HT1080 (cell line): ENCODE measurements around the gene RANBP1. TPM values are rescaled to one million over a fixed set of nuclear protein-coding genes. Genes with fewer than 3 reads are reported as not detected.

ENCODE experiments used
- DNase-seq: peaks from one replicate; pipeline ENCODE4 v3.0.0-alpha.2; 2015; ENCODE audit warnings: low read depth
- total RNA-seq: library from RNA; depleted of rRNA; stranded (reverse); fragments of >200 nt; shearing (Covaris generic); gene quantifications from 2 replicates; pipeline ENCODE4 v1.2.3, GENCODE V29; 2014

The RANBP1 gene
- total RNA-seq, 1 experiment from 2014 or later = 801 TPM

- DNase-seq = no peak
Observed at GRCh38 chr22:20107471-20107901, 8.4 kb upstream of the RANBP1 start.

DNA sequence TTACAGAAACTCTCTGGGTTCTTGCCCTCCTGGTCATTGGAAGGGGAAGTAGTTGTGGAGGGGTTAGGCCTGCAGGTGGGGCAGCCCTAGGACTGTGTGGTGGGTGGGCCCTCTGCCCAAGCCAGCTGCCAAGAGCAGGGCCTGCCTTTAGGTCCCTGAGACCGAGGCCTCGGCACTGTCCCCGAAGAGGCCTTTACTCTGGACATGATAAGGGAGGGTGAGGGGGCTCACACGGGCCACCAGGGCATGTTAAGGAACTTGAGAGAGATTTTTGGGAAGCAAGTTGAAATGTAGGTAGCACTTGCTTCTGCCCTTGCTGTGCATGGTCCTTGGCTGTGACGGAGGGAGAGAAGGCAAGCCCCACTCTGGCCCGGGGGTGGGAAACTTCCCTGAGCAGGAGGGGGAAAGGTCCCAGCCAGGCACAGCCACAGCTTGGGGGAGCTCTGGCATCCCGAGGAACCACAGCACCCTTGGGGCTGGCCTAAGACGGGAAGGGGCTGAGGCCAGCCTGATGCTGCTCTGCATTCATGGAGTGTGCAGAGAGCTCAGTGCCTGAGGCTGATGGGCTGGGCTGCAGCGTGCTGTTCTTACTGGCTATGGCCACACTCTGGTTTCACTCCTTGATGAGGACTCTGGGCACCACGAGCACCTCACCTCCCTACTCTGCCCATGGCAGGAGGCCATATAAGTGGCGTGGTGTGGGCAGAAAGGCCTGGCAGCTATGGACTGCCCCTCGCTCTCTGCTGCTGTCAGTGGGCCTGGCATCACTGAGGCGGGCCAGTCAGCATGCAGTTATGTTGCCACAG, 7.8 kb upstream of the RANBP1 start:
- DNase-seq = no peak

- DNase-seq = no peak
Observed at GRCh38 chr22:20108757-20109230, 7.1 kb upstream of the RANBP1 start.

GRCh38 chr22:20109411-20110358, 6.2 kb upstream of the RANBP1 start:
- no peak for DNase-seq

DNA sequence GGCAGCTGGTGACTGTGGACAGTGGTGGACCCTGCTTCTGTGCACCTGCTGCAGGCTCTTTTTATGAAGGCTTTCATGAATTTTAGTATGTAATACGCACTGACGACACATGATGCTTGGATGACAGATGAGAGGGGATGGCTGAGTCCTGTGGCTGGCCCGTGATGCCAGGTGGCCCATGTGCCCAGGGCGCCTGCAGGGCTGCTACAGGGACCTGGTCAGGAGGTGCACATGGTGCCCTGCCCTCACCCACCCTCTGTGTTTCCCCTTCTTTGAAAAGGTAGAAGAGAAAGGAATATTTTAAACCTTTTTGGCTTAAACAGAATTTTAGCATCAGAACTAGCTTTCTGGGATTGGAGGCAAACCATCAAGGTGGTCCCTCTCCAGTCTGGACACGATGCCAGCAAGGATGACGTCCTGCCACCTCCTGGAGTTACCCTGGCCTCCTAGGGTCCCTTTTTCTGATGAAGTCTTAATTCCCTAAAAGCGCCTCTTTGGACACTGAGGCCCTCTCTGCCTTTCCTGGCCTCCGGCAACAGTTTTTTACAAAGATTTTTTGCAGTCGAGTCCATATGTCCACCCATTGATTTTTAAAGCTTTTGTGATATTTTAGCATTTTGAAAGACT, 5.4 kb upstream of the RANBP1 start:
- DNase-seq = no peak

GRCh38 chr22:20111045-20111688, 4.7 kb upstream of the RANBP1 start:
- peak; percentile 53 for DNase-seq

GRCh38 chr22:20111689-20112622, 3.9 kb upstream of the RANBP1 start:
- no peak for DNase-seq

DNA sequence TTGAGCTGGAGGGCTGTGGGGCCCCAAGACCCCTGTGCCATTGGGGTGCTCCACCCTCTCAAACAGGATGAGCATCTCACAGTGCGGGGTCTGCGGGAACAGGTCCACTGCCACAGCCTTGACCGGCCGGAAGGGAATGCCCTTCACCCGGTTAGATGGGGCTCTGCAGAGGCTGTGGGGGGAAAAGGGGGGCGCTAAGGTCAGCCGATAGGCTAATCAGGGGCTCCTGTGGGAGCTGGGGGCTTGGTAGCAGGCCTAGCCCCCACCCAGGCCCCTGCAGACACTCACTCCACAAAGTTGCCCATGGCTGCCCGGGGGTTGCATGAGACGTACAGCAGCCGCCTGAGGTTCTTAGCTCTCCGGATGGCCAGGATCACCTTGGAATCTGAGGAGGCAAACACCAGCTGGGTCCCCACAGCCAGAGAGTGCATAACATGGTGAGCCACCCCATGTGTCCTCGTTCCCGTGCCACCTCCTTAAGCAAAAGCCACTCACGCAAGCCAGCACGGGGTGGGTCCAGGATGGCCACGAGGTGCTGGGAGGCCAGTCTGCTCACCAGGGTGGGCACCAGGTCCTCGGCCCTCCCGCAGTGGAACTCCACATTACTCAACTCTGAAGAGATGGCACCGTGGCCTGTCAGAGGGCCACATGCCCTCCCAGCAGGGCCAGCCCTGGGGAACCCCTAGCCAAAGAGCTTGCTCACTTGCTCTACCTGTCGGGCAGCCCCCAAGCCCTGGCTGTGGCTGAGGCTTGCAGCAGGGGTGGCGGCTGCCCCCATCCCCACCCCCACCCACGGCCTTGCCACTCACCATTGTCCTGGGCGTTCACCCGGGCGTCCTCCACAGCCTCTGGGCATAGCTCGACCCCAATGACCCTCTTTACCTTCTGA, 3.0 kb upstream of the RANBP1 start:
- no peak for DNase-seq

- no peak for DNase-seq
Observed at GRCh38 chr22:20113551-20114310, 2.2 kb upstream of the RANBP1 start.

DNA sequence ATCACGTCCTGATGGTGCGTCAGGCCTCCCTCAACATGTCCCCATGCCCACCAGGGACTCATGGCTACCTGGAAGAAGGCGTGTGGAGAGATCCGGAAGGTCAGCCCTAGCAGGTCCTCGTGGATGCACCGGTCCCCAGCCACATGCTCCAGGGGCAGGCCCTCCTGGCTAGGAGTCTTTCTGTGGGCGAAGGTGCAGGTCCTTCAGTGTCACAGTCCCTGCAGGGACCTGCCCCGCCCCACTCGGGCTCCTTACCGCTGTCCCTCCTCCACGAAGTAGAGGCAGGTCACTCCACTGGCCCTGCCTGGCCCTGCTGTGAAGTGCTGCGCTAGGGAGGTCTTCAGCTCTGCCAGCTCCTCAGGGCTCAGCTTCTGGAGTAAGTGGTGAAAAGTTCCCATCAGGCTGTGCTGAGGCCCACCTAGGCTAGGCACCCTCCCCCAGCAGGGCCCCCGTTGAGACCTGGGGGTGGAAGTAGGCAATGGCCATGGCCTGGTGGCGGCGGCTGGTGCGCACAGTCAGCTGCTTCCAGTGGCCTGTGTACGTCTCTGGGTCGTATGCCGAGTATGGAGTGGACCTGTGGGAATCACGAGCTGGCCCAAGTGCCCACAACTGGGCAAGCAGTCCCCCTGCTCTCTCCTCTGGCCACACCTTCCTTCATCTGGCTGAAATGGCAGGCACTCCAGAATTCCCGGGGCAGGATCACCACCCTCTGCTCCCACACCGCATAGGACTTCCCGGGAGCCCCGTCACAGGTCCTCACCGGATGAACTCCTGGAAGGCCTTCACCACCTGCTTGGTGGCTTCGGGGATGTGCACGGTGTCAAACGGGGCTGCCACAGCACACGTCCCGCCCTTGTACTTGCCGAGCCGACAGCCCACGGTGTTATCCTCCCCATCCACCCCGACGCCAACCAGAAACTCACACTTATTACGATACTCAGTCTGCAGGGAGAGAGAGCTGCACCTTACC, 1.1 kb upstream of the RANBP1 start:
- DNase-seq = no peak

DNA sequence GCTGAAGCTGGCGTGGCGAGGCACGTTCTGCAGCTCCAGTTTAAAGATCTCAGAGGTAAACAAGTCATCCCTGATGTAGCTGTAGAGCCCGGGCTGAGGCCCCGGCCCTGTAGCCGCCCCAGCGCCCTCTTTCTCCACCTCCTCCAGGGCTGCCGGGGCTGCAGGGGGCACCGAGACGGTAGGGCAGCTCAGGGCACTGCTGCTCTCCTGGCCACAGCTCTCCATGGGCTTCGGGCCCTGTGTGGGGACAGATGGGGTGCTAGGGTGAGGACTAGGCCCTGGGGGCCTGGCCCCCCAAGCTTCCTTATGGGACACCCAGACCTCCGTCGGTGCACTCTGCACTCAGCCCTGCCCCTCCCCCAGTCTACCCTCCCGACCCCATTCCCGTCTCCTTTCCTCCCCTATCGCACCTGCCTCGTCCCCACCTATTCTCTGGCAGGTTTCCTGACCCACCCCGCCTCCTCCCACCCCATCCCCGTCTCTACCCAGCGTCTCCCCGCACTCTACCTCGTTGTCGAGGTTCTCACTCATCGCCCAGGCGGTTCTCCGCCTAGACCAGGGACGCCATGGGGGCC, 559 bp downstream of the RANBP1 start:
- no peak for DNase-seq

DNA sequence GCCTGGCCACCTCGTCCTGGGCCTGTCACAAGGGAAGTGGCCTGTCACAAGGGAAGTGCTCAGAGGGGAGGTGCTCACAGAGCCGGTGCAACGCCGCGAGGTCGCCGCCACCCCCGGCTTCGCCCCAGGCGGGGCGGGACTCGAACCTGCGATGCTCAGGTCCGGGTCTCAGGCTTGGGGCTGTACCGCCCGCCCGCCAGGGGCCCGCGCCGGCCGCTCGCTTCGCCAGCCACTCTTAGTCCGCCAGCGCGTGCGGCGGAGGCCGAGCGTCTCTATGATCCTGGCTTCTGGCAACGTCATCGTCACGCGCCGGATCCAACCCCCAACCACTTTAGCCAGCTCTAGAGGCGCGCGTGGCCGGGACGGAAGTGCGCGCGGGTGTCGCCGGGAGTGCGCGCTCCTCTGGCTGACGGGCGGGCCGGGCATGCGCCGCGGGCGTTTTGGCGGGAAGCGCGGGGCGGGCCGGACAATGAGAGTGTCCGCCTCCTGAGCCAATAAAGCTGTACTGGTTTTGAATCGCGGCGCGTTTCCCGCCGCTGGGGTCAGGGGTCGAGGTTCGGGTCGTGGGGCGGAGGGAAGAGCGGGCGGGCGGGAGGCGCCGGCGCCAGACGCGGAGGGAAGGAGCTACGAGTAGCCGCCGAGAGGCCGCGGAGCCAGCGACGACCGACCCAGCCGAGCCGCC, 1.2 kb downstream of the RANBP1 start, which contains the start of gene TRMT2A:
Gene TRMT2A (minus strand): TSS at position 276 of the 682 bp plus-strand sequence. CDS start 320 bp downstream, outside the sequence.
- peak; percentile 98 for DNase-seq

DNA sequence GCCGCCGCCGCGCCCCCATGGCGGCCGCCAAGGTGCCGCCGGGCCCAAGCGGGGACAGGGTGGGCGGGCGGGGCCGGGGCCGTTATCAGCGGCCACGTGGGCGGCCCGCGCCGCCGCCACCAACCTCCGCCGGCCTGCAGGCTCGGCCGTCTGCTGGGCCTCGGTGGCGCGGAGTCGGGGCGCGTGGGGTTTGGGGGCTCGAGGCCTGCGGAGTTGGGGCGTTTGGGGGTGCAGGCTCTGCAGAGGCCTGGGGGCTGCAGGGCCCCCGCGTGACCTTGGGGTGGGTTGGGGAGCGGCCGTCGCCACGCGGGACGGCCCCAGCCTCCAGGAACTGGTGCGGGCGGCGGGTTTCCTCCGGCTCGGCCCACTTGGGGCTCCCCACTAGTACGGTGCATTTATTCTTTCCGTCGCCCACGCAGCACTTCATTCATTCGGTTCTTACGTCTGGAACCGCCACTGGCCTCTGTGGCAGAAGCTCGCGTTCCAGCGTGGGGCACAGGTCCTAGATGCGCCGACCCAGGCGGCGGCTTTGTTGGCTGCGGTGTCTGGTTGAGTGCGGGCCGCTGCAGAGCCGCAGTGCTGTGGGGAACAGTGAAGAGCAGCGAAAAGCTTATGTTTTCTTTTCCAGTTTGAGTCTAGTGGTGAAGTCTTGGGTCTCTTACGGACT, 1.9 kb downstream of the RANBP1 start:
- DNase-seq = no peak

GRCh38 chr22:20118300-20119020, 2.6 kb downstream of the RANBP1 start:
- DNase-seq = no peak
